GM19035 (cell line): Measurements from ENCODE around the gene GAGE10.
"Not testable (repeated sequence)": the region's sequence is repeated elsewhere in the genome, so short reads cannot be mapped to it uniquely, and the experiment has no call there.

ENCODE experiments used
- ATAC-seq: cut with Tn5 transposase; IDR thresholded peaks from one replicate; pipeline ENCODE4 v1.9.1; 2021; ENCODE audit not compliant: unreplicated experiment

The GAGE10 gene

DNA sequence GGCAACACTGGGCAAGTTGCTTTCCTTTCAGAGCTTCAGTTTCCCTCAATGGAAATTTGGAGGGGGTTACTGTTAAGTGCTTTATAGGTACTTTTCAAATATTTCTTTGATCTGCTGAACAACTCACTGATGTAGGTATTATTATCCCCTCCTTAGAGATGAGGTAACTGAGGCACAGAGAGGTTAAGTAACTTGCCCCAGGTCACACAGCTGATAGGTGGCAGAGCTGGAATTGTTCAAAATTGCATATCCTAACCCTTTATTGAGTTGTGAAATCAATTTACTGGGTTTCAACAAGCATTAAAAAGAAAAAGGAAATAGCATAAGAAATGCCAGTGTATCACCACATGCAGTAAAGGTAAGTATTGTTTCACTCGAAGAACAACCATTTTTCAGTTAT, 27.2 kb upstream of the GAGE10 start:
- no peak for ATAC-seq

DNA sequence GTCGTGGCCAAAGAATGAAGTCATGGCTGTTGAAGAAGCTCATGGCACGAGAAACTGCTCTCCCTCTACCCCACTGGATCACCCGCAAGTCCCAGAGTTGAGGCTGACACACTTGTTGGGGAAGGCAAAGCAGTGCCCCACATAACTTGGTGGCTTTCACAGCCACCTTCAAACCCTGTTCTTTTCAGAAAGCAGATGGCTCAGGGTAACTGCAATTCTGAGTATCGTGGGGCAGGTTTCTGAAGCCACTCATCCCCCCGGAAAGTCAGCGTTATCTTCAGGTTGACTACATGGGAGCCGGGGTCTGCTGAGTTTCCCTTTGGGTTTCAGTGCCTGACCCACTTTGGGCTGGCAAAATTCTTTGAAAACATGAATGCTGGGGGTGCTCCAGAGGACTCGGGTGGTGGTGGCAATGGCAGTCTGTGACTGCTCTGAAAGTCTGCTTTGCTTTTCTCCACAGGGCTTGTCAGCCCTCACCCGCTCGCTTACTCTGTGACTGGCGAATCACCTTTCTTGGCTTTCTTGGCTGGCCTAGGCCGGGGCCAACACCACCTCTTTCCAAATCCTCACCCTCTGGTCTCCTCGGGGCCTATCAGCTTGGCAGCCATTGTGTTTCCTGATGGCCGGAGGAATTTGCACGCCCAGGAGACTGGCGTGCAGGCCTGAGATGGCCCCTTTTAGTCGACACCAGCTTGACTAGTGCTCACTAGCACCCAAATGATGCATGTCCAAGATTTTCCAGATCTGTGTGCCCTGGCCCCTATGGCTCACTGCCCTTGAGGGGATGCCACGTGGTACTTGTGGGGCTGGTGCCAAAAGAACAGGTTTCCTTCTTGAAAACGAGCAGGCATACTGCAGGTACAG, 26.5 kb upstream of the GAGE10 start:
- no peak for ATAC-seq

DNA sequence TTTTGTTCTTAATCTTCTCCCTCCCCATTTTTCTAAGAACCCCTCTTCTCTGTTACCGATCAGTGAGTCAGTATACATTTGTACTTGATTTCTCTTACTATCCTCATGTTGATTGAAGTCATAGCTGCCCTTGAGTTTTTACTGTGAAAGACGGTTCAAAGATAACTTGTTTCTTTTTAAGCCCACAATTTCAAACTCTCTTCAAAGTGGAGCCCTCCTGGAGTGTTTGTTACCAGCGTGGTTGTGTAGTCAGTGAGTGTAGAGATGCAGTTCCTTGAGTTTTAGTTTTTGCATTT, 26.0 kb upstream of the GAGE10 start:
- ATAC-seq, result no peak

DNA sequence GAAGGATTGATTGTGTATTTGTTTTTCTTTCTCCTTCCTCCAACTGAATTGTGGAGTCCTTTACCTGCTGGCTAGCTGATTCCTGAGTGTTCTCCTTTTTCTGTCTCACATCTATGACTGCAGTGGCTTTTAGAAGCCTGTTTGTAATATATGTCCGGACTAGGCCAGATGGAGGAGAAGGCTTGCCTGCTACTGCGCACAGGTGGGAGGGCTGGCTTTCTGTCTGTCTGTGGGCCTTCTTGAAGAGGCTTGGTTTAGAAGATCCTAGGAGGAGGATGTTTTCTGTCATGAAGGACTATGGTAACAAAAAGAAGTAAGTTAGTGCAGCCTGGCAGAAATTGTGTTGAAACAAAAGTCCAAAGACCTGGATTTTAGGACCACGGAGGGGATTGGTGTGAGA, 25.4 kb upstream of the GAGE10 start:
- ATAC-seq, result no peak

DNA sequence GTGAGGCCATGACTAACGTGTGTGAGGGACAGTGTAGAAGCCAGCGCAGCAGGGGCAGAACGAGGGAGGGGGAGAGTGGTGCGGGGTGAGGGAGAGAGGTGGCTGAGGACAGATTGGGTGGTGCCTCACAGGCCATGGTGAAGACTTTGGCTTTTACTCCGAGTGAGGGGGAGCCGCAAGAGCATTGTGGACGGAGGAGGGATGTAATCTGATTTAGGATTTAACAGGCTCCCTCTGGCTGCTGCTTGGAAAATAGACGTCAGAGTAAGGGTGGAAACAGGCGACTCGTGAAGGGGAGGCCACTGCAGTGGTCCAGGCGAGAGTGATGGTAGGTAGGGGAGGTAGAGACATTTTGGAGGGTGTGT, 20.8 kb upstream of the GAGE10 start:
- no peak for ATAC-seq

DNA sequence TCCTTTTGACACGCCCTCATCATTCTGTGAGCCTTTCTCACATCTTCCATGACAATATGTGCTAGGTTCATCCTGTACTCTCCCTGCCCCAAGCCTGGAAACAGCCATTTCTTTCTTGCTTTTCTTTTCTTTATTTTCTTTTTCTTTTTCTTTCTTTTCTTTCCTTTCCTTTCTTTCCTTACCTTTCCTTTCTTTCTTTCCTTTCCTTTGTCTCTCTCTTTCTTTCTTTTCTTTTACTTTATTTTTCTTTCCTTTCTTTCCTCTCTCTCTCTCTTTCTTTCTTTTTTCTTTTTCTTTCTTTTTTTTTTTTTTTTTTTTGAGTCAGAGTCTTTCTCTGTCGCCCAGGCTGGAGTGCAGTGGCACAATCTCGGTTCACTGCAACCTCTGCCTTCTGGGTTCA, 19.2 kb upstream of the GAGE10 start:
- ATAC-seq, result no peak

DNA sequence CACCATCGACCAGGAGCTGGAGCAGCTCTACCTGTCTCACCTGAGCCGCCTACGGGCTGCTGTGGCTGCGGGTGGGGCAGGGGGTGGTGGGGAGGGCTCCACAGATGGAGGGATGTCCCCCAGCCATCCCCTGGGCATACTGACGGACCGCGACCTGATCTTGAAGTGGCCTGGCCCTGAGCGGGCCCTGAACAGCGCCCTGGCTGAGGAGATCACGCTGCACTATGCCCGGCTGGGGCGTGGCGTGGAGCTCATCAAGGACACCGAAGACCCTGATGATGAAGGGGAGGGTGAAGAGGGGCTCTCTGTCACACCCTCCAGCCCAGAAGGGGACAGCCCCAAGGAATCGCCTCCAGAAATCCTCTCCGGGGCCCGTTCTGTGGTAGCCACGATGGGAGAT, 17.3 kb upstream of the GAGE10 start:
- ATAC-seq, result no peak

DNA sequence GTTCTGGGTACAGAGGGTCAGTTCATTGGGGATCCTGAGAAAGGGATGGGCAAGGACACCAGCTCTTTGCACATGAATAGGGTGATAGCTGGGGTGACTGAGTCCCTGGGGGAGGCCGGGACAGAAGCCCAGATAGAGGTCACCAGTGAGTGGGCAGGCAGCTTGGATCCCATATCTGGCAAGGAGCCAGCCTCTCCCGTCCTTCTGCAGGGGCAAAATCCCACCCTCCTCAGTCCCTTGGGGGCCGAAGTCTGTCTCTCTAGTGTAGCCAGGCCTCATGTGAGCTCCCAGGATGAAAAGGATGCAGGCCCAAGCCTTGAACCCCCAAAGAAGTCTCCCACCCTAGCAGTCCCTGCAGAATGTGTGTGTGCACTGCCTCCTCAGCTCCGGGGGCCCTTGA, 16.9 kb upstream of the GAGE10 start:
- ATAC-seq, result no peak

DNA sequence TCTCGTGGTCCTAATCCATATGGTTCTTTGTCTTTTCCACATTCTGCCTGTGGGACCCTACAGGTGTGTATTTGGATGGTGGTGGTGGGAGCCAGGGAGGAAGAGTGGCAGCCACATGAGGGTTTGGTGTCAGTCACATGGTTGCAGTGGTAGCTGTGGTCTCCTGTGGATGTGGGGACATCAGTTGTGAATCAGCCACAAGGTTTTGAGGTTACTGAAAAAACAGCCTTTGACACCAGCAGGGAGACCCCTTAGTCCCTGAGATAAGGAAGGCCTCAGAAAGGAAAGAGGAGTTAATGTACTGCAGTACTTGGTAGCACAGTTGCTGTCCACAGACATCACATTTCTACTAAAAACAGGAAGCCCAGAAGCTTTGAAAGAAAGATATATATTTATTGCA, 15.8 kb upstream of the GAGE10 start:
- no peak for ATAC-seq

DNA sequence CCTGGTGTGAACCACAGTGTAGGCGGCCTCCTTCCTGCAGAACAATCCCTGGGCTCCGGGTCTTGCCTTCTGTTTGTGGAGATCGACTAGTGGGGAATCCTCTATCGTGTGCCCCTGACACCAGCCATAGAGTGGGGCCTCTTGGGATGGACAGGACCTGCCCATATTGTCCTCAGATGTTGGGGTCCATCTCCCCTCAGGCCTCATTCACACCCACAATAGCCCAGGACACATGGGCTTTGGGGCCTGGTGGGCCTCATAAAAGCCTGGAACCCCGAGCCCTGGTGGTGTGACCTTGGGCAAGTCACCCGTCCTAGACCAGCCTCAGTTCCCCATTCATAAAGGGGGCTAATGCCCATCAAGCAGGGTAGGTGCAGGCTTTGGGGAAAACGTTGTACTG, 13.2 kb upstream of the GAGE10 start:
- ATAC-seq, result no peak

DNA sequence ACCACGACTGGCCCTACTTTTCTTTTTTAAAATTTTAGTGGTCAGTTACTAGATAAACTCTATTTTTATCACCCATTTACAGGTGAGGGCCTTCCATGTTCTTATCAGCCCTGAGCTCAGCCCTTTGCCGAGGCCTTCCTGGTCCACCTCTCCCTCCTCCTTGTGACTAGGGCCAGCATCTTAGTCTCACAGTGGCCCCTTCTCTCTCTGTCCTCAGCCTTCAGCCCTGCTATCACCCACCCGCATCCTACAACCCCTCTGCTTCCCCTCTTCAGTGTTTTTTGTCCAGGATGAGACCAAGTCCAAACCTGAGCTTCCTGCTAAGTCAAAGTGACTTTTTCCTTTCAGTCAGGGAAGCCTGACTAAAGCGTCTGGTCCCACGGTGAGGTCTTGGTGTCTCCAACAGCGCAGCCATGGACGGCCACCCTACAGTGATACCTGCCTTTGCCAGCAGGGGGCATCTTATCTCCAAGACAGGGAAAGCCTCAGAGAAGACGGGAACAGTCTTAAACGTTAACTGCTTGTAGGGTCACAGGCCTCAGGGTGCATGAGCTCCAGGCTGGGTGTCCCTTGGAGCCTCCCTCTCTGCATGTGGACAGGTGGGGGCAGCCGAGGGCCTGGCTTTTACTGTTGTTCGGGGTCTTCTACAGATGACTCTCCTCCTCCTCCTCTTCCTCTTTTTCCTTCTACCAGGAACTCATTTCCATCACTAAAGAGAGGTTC, 11.7 kb upstream of the GAGE10 start:
- ATAC-seq, result peak; percentile 58

DNA sequence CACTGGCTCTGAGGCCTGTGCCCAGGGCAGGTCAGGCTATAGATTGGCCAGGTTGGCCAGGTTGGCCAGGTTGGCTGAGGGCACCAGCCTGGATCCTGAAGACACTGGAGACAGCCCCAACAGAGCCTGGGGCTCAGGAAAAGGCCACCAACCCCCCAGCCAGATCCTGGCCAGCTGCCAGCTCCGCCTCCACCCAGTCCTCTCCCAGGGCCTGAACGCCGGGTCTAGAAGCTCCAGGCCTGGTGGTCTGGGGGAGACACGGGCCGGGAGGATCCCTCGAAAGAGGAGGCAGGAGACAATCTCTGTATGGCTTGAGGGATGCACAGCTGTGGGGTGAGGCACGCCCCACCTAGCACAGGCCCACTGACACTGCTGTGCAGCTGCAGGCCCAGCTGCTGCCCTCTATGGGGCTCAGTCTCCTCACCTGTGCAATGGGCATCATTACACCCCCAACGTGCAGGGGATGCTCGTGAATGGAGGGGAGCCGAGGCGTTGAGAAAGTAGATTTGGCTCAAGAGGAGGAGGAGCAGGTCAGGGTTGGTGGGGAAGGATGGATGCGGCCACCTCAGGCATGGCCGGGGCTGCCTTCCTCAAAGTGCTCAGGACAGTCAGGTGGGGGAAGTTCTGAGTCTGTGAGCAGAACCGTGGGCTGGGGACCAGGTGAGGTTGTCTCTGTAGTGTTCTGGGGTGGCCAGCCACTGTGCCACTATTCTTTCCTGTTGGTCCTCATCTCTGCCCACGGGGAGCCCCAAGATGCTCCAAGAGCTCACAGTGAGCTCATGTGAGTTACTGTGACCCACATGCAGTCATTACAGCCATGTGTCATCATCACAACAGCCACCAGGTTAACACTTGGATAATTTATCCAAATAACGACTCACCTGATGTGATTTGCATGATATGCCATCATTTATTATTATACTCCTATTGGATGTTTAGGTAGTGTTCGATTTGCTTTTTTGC, 10.8 kb upstream of the GAGE10 start:
- no peak for ATAC-seq

DNA sequence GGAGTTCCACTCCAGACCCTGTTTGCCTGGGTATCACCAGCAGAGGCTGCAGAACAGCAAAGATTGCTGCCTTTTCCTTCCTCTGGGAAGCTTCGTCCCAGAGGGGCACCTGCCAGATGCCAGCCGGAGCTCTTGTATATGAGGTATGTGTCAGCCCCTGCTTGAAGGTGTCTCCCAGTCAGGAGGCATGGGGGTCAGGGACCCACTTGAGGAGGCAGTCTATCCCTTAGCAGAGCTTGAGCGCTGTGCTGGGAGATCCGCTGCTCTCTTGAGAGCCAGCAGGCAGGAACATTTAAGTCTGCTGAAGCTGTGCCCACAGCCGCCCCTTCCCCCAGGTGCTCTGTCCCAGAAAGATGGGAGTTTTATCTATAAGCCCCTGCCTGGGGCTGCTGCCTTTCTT, 4.2 kb upstream of the GAGE10 start:
- not testable (repeated sequence) for ATAC-seq

DNA sequence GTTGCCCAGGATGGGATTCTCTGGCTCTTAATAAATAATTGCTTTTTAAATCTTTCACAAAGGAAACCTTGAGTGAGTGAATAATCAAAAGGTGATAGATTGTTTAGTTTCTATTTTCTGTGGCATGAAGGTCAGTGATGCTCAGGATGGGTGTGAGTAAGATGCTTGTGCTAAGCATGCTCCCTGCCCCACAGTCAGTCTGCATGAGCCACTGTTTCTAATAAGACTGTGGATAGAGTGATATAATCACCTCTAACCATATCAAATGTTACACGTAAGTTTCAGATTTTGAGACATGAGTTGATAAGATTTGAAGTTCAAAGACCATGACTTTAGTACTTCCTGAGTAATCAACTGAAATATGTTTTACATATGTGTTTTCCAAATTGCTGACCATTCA, 2.7 kb upstream of the GAGE10 start:
- ATAC-seq, result no peak

DNA sequence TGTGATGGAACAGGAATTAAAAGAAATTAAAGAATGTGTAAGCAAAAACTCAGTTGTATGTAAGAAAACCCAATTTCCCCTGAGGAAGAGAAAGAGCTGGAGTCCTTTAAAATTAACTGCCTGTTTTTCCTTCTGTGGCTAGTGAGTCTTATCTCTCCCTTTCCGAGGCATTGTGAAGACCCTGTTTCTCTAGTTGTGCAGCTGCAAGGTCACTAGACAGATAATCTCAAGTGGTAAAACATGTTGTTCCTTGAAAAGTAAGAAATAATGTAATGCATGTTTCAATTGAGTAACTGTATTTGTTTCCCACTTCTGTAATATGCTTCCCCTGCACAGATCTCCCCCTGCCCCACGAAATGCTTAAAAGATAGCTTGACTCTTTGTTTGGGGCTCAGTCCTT, 4.3 kb downstream of the GAGE10 start:
- not testable (repeated sequence) for ATAC-seq

DNA sequence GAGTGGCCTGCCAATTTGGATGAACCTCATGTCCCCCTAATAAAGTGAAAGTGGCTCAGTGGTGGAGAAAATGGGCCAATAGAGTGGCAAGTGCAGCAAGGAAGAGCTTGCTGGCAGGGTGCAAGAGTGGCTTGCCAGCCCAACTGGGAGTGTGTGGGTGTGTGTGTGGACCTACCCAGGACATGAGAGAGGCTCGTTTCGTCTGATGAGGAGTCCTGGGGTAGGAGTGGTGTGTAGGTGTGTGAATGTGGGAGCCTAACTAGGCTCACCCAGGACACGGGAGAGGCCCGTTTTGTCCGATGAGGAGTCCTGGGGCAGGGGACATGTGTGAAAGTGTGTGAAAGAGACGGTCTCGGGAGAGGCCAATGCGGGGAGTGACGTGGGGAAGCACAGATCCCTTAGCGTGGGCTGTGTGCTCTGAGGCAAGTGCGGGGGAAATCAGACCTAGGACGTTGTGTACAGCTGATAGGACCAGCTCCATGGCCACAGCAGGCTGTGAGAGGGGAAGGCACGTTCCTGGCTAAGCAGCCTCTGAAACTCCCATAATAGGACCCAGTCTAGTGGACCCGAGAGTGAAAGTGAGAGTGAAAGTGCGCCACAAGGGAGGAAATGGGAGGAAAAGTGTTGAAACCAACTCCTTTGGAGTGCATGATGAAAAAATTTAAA, 5.3 kb downstream of the GAGE10 start:
- no peak for ATAC-seq

DNA sequence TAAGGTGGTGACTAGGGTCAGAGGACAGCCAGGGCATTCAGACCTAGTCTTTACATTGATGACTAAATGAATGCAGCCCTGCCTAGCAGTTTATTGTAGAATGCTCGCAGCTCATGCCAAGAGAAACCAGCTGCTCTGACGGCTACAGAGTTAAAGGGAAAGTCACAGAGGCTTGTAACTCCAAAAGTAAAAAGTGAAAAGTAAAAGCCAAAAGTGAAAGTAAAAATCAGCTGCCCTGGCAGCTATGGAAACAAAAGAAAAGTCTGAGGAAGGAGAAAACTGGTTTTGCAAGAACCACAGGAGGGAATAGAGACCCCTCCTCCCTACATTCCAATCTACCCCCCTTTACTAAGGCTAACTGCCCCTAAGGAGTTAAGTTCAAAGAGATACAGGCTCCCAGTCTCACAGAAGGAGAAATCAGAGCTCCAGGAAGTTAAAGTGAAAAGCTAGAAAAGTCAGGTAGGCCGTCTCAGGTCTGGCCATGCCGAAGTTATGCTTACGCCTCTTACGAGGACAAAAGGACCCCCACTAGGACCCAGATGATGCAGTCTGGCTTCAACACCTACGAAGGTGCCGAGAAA, 6.0 kb downstream of the GAGE10 start:
- ATAC-seq, result no peak

DNA sequence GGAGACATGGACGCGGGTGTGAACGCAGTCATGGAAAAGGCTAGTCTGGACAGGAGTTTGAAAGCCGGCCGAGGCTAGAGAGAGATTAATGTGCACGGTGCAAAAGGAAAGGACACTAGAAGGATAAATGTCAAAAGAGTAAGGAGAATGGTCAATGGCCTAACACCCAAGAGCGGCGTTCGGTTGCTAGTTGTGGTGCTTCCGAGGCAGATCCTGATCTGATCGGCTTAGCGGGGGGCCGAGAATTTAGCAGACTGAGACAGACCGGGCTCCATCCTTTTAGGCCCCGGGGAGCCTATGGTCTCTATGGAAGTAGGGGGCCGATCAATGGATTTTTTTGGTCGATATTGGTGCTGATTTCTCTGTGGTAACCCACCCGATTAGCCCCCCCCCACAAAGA, 6.9 kb downstream of the GAGE10 start:
- ATAC-seq, result no peak

DNA sequence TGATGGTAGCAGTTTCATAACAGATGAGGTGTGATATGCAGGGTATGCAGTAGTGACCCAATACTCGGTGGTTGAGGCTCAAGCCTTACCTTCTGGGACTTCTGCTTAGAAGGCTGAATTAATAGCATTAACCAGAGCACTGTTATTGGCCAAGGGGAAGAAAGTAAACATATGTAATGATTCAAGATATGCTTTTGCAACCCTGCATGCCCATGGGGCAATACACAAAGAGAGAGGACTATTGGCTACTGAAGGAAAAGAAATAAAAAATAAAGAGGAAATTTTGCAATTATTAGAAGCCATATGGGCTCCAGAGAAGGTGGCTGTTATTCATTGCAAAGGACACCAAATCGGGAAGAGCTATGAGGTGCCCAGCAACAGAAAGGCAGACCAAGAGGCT, 8.7 kb downstream of the GAGE10 start:
- ATAC-seq, result no peak

DNA sequence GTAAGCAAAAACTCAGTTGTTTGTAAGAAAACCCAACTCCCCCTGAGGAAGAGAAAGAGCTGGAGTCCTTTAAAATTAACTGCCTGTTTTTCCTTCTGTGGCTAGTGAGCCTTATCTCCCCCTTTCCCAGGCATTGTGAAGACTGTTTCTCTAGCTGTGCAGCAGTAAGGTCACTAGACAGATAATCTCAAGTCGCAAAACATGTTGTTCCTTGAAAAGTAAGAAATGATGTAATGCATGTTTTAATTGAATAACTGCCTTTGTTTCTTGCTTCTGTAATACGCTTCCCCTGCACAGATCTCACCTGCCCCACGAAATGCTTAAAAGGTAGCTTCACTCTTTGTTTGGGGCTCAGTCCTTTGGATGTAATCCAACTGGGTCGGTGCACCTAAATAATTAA, 12.6 kb downstream of the GAGE10 start:
- ATAC-seq, result no peak

DNA sequence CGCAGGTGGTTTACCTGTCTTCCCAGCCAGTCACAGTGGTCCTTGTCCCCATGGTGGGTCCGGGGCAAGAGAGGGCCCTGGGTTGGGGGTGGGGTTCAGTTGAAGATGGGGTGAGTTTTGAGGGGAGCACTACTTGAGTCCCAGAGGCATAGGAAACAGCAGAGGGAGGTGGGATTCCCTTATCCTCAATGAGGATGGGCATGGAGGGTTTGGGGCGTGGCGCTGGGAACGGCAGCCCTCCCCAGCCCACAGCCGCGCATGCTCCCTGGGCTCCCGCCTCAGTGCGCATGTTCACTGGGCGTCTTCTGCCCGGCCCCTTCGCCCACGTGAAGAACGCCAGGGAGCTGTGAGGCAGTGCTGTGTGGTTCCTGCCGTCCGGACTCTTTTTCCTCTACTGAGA, 18.3 kb downstream of the GAGE10 start, which contains the start of gene GAGE12J:
GAGE12J (plus strand) TSS at position 301 of the 400 bp plus-strand sequence. CDS start 1,157 bp downstream, outside the sequence.
- not testable (repeated sequence) for ATAC-seq
